Stimulated activated naive CD8-positive, alpha-beta T cell treated with anti-CD3 and anti-CD28 coated beads, Interleukin-15, Interleukin-2, amounts not matched to agents 100 U/mL and 50 U/mL, for 24 hours (primary cell): ENCODE results near the gene AP5Z1.

Source experiments
- ATAC-seq: fragments of 150-1000 bp; cut with Tn5 transposase; one replicate; pipeline ENCODE4 v1.10.0; 2021
- DNase-seq: peaks from one replicate; pipeline ENCODE4 v3.0.0; 2021

The AP5Z1 gene

GRCh38 chr7:4745971-4746919 lies 29.2 kb upstream of the AP5Z1 start:
- DNase-seq (peak; percentile 31), ATAC-seq (no peak)

- no peak for DNase-seq
- ATAC-seq: no peak
These were observed 28.4 kb upstream of the AP5Z1 start for GRCh38 chr7:4747013-4747412.

GRCh38 chr7:4747746-4748145 lies 27.7 kb upstream of the AP5Z1 start:
- DNase-seq (no peak), ATAC-seq (no peak)

GRCh38 chr7:4748231-4748681 lies 27.2 kb upstream of the AP5Z1 start:
- DNase-seq: no peak
- no peak for ATAC-seq

- no peak for ATAC-seq
These were observed 26.1 kb upstream of the AP5Z1 start for GRCh38 chr7:4749363-4749762.

DNA sequence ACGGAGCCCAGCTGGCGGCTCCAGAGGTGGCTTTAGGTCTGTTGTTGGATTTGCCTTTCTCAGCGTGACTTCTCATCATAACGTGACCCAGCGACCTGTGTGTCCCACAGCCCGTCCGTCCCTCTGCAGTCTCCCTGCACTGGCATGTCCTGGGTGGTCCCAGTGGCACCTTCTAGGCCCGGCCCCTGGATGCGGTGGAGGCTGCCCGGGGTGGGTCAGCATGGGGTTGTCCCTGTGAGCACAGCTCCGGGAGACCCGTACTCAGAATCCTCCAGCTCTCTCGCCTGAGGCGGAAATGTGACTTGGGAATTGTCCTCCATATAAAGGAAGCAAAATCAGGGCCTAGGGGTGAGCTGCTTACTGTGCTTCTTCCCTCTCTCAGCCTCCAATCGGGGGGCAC lies 25.6 kb upstream of the AP5Z1 start:
- ATAC-seq (no peak), DNase-seq (no peak)

More at GRCh38 chr7:4749363-4749762, 26.1 kb upstream of the AP5Z1 start:
- DNase-seq: no peak

- ATAC-seq (no peak), DNase-seq (no peak)
These were observed 23.9 kb upstream of the AP5Z1 start for GRCh38 chr7:4751398-4751947.

DNA sequence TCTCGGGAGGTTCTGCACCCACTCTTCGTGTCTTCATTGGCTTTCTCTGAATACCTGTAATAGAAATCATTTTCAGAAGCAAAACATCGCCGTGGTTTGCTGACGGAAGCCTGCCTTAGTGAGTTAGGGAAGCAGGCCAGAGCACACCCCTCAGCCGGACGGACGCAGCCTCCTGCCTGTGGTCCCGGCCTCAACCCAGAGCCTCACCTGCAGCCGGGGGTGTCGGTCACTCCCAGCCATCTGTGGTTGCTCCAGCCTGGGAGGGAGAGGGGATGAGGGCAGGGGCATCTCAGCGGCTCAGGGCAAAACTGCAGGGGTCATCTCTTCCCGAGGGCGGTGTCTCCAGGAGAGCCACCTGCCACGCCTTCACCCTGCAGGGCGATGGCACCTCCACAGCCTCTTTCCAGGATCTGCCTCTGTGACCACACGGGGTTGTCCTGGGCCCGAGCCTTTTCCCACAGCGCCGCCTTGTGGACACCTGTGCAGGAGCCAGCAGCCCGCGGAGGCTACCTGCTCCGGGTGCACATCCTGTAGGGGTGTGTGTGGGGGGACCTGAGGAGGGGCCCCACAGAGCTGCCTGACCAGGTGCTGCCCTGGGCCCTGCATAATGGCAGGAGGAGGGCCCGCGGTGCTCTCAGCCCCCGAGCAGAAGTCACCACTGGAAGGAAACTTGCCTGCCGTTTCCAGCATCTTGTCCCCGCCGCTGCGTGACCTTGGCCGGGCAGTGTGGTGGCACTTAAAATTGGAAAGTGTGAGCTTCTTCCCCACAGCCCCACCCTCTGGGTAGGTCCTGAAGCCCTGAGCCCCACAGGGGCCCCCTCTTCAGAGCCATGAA lies 21.6 kb upstream of the AP5Z1 start:
- ATAC-seq (peak; percentile 91), DNase-seq (peak; percentile 92)

DNA sequence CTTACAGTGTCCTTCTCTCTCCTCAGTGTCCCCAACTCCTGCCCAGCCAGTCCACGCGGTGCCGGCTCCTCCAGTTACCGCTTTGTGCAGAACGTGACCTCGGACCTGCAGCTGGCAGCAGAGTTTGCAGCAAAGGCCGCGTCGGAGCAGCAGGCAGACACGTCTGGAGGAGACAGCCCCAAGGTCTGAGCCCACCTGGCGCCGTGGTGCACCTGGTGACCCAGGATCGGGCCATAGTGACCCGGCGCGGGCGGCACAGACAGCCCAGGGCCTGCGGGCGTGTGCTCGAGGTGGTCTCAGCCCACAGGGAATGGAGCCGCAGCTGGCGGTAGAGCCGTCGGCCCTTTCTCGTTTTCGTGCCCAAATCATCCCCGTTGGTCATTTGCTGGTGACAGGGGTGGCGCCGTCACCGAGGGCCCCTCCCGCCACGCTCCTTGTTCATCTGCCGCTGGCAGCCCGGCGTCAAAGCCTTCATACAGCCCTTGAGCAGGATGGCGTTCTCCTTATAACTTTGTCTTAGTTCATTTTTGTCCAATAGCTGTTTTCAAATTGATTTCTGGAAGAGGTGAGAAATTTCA lies 20.9 kb upstream of the AP5Z1 start:
- ATAC-seq: no peak
- DNase-seq: no peak

DNA sequence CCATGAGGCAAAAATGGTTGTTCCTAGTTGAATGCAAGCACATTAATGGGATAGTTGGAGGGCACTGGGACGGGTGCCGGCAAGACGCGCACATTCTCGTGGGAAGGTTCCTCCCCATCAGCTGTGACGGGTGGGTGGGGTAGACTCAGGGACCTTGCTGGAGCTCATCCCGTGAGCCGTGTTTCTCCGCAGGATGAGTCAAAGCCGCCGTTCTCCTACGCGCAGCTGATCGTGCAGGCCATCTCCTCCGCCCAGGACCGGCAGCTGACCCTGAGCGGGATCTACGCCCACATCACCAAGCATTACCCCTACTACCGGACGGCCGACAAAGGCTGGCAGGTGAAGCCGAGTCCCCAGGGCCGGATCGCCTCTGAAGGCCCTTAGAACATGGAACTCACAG lies 20.4 kb upstream of the AP5Z1 start:
- ATAC-seq (no peak), DNase-seq (no peak)

GRCh38 chr7:4758111-4758510 lies 17.3 kb upstream of the AP5Z1 start:
- DNase-seq (no peak), ATAC-seq (no peak)

GRCh38 chr7:4758791-4759190 lies 16.6 kb upstream of the AP5Z1 start:
- DNase-seq: no peak
- ATAC-seq: no peak

DNA sequence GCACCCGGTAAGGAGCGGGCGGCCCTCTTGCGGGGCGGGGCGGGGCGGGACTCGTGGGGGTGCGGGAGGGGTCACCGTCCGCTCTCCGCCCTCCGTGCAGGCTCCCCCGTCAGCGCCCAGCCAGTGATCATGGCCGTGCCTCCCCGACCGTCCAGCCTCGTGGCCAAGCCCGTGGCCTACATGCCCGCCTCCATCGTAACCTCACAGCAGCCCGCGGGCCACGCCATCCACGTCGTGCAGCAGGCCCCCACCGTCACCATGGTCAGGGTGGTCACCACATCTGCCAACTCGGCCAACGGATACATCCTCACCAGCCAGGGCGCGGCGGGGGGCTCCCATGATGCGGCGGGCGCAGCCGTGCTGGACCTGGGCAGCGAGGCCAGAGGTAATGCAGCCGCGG lies 16.2 kb upstream of the AP5Z1 start:
- ATAC-seq (no peak), DNase-seq (no peak)

GRCh38 chr7:4760952-4761351 lies 14.5 kb upstream of the AP5Z1 start:
- ATAC-seq (no peak), DNase-seq (no peak)

DNA sequence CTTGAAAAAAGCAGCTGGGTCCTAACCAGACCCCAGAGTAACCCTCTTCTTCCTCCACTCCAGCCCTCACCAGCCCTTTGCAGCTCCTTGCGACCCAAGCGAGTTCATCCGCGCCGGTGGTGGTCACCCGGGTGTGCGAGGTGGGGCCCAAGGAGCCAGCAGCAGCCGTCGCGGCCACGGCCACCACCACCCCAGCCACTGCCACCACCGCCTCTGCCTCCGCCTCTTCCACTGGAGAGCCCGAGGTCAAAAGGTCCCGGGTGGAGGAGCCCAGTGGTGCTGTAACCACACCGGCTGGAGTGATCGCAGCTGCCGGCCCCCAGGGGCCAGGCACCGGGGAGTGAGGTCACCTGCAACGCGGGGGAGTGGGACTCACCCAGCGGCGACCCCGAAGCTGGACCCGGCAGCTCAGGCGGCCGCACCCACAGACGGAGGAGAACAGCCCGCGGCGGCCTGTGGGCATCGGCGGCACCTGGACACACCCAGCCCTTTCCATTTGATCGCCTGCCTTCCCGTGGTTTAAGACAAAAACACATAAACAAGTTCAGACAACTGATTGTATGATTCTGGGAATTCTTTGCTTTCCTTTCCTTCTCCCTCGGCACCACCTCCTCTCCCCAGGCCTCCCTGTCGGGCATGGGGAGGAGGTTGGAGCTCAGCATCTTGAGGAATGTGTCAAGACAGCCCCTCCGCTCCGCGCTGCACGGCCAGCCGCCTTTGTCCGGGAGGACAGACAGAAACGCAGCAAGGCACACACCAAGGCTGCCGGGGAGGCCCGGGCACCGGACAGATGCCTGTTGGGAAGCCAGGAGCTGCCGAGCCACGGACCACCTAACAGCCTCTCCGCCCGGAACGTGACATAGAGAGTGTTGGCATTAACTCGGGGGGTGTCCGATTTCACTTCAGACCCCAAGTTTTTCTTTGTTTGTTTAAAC lies 13.0 kb upstream of the AP5Z1 start:
- no peak for DNase-seq
- ATAC-seq: no peak

GRCh38 chr7:4763091-4763793 lies 12.2 kb upstream of the AP5Z1 start:
- DNase-seq (no peak), ATAC-seq (no peak)

DNA sequence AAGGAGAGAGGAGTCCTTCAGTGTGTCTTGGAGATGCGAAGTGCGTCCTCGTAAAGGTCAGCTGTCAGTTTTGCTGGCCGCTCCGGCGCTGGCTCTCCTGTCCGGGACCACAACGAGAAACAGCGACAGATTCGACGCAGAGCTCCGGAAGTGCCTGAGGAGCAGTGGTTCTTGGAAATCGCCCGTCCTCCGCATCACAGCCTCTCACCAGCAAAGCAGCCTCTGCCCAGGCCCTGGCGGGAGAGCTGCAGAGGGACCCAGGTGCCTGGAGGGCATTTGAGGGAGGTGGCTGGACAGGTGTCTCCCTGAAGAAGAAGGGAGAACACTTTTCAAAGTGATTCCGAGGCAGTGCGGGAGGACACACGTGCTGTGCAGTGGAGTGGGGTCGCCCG lies 11.6 kb upstream of the AP5Z1 start:
- no peak for ATAC-seq
- DNase-seq: no peak

GRCh38 chr7:4764402-4765007 lies 10.9 kb upstream of the AP5Z1 start:
- DNase-seq (no peak), ATAC-seq (no peak)

GRCh38 chr7:4765776-4766490 lies 9.5 kb upstream of the AP5Z1 start:
- DNase-seq (no peak), ATAC-seq (no peak)
